ENCODE data around the gene PLXNA4.

- TF ChIP-seq POLR2A (IDR thresholded peaks at IDR 0.05; ENCODE audit: low read length) (no peak), GATA1 (IDR thresholded peaks at IDR 0.05; ENCODE audit: low read depth, low read length) (no peak)
These were observed 247.5 kb downstream of the PLXNA4 start for GRCh38 chr7:132328760-132329159.

Data from erythroblast (primary cell).